ENCODE results near the gene WDR86.

- TF ChIP-seq GATA2 (IDR thresholded peaks at IDR 0.05; ENCODE audit: low read depth, low read length) (no peak), GATA3 (IDR thresholded peaks at IDR 0.05; ENCODE audit: low read depth, low read length) (no peak)
Observed at GRCh38 chr7:151436446-151437158, 26.8 kb upstream of the WDR86 start.
